Stimulated activated CD4-positive, alpha-beta T cell treated with anti-CD3 and anti-CD28 coated beads, Interleukin-1b, Interleukin-23, amount 100 ng/mL, for 48 hours (primary cell): ENCODE measurements around the gene NDUFAF2.
"Not testable (repeated sequence)": the region's sequence is repeated elsewhere in the genome, so short reads cannot be mapped to it uniquely, and the experiment has no call there.

Experiments used
- DNase-seq: peaks from one replicate; pipeline ENCODE4 v3.0.0-alpha.2; 2020

The NDUFAF2 gene

DNA sequence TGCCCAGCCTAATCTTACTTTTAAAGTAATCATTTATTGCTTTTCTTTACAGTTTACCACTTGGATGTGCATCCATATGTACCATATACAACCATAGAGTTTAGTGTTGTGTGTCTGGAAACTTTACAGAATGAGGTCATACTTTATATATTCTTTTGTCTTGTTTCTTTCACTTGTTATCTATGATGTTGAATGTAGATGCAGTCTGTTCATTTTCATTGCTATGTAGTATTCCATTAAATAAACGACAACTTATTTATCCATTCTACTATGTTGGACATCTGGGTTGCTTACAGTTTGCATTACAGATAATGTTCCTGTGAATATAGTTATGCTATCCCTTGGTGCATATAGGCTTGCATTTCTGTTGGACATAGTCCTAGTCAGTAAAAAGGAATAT lies 238.5 kb downstream of the NDUFAF2 start:
- no peak for DNase-seq

DNA sequence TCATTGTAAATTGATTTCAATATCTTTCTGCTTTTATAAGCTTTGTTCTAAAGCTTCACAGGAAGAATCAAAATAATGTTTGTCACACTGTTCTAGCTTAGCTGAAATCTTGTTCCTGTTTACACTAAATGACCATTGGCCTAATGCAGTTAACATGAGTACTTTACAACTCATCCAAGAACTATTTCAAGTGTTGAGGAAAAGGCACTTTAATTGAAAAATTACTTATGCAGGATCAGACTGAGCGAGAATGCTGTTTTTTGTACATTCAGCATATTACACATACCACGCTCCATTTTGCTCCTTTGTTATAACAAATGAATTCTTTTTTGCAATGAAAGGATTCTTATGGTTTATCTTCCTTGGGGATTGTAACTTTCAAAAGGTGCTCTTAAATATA lies 239.7 kb downstream of the NDUFAF2 start:
- no peak for DNase-seq

GRCh38 chr5:61186634-61187033 lies 241.6 kb downstream of the NDUFAF2 start:
- no peak for DNase-seq

DNA sequence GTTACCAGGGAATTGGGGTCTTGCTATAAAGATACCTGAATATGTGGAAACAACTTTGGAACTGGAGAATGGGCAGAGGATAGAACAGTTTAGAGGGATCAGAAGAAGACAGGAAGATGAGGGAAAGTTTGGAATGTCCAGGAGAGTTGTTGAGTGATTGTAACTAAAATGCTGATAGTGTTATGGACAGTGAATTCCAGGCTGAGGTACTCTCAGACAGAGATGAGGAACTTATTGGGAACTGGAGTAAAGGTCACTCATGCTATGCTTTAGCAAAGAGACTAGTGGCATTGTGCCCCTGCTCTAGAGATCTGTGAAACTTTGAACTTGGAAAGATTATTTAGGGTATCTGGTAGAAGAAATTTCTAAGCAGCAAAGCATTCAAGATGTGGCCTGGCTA lies 242.3 kb downstream of the NDUFAF2 start:
- DNase-seq = not testable (repeated sequence)

DNA sequence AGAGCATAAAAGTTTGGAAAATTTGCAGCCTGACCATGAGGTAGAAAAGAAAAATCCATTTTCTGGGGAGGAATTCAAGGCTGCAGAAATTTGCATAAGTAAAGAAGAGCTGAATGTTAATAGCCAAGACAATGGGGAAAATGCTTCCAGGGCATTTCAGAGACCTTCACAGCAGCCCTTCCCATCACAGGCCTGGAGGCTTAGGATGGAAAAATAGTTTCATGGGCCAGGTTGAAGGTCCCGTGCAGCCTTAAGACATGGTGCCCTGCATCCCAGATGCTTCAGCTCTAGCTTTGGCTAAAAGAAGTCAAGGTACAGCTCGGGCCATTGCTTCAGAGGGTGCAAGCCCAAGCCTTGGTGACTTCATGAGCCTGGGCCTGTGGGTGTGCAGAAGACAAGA lies 242.8 kb downstream of the NDUFAF2 start:
- DNase-seq = not testable (repeated sequence)

GRCh38 chr5:61198606-61199005 lies 253.6 kb downstream of the NDUFAF2 start:
- DNase-seq = no peak

- DNase-seq = no peak
Measured at GRCh38 chr5:61200582-61201155, 255.7 kb downstream of the NDUFAF2 start.

DNA sequence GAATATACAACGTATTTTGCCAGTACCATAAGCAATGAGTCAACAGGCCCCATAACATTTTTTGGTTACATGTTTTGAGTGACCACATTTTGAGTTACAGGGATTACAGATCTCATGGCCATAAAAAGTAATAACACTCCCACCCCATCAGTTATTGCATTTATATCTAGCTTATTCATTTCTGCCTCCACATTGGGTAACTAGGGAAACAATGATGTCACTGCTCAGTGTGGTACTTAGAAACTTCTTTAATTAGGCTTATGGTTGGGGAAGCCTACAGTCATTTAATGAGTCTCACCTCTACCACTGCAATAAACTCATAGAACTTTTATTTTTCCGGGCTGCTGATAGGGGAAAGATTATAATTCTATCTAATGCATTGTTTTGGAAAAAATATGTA lies 257.2 kb downstream of the NDUFAF2 start:
- no peak for DNase-seq
